Natural killer cell (primary cell): ENCODE measurements around the gene CDH13. TPM values are rescaled to one million over a fixed set of nuclear protein-coding genes. Genes with fewer than 3 reads are reported as not detected.

Experiments used
- ATAC-seq, 3 donors: fragments of 150-1000 bp in 2 of 3; fragments of 200-7000 bp in 1 of 3; cut with Tn5 transposase; 1 replicate in 1 of 3; 2 replicates in 2 of 3; pipeline ENCODE4 v1.10.0; 2021; ENCODE audit warnings: mild to moderate bottlenecking in 2 of 3, moderate library complexity in 2 of 3
- DNase-seq, 2 donors: peaks; one replicate each; pipeline versions ENCODE4 v3.0.0 to v3.0.0-alpha.2; 2013 to 2021; ENCODE audit warnings: mixed read lengths in 1 of 2
- H3K27ac ChIP-seq: one replicate; pipeline ENCODE4 v1.5.1; 2013; ENCODE audit warnings: mild to moderate bottlenecking, low read length
- H3K27me3 ChIP-seq: one replicate; pipeline ENCODE4 v1.6.1; 2013; ENCODE audit warnings: low read length; ENCODE audit not compliant: control insufficient read depth, insufficient read depth
- H3K36me3 ChIP-seq: one replicate; pipeline ENCODE4 v1.6.1; 2013; ENCODE audit warnings: low read length; ENCODE audit not compliant: control insufficient read depth, insufficient read depth
- H3K4me1 ChIP-seq: one replicate; pipeline ENCODE4 v1.6.1; 2013; ENCODE audit warnings: low read length; ENCODE audit not compliant: control insufficient read depth, insufficient read depth
- H3K4me3 ChIP-seq: one replicate; pipeline ENCODE4 v1.5.1; 2013; ENCODE audit warnings: low read length
- H3K9me3 ChIP-seq: one replicate; pipeline ENCODE4 v1.6.1; 2013; ENCODE audit warnings: low read length; ENCODE audit not compliant: control insufficient read depth, insufficient read depth
- H3K27ac Mint-ChIP-seq, 2 donors: one replicate each; pipeline ENCODE4 v1.8.0; 2022; ENCODE audit warnings: mild to moderate bottlenecking in 2 of 2, mixed read lengths in 2 of 2, moderate library complexity in 1 of 2
- H3K27me3 Mint-ChIP-seq, 2 donors: one replicate each; pipeline ENCODE4 v1.8.0; 2022; ENCODE audit warnings: low read depth in 2 of 2, mixed read lengths in 2 of 2
- H3K36me3 Mint-ChIP-seq: one replicate; pipeline ENCODE4 v1.8.0; 2022; ENCODE audit warnings: mixed read lengths
- H3K4me1 Mint-ChIP-seq, 2 donors: one replicate each; pipeline ENCODE4 v1.8.0; 2022; ENCODE audit warnings: mixed read lengths in 2 of 2
- H3K4me3 Mint-ChIP-seq: one replicate; pipeline ENCODE4 v1.8.0; 2022; ENCODE audit warnings: mild to moderate bottlenecking, moderate library complexity, mixed read lengths
- H3K9me3 Mint-ChIP-seq, 2 donors: one replicate each; pipeline ENCODE4 v1.8.0; 2022; ENCODE audit warnings: mixed read lengths in 2 of 2
- WGBS: methylation state at CpG from one replicate; pipeline ENCODE4 v1.1.7; 2013; ENCODE audit warnings: missing lambda C conversion rate; ENCODE audit not compliant: insufficient coverage; 5-methylcytosine and 5-hydroxymethylcytosine counted together
- intact Hi-C: fragments of 100-400 bp; cut with micrococcal nuclease; formaldehyde crosslinking; loops from one replicate; pipeline ENCODE4 v1.14.2; 2022
- total RNA-seq, 4 donors: library from RNA; stranded (reverse); fragments of 120-200 nt in 1 of 4; gene quantifications; one replicate each; pipeline versions ENCODE4 v1.2.3 to v1.2.4, GENCODE V29; 2013 to 2022
- TF ChIP-seq, protein P1 (sequence below): fragments of 200-600 bp; IDR thresholded peaks from one replicate; pipeline ENCODE4 v1.8.0; 2022; ENCODE audit warnings: antibody characterized with exemption

CDH13 gene
- total RNA-seq, 3 donors from 2014 or later (not counting 1 experiment from before 2014, with no cell fraction given) = not detected

DNA sequence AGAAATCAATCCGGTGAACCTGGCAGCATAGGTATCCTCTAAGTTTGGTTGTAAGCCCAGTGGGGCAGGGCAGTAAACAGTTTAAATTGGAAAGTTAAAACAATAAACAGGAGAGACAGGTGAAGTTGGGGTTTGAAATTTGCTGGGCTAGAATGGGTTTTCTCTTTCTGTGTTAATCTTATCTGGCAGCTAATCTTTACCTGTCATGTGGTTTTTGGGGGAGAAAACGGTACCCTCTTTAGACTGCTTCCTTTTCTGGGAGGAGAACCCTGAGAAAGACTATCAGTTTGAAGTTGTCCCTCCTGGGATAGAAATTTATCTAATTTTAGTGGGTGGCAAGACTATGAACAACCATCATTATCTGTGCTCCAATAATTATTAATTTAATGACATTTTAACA is 24.0 kb downstream of the CDH13 start:
- DNase-seq (peak in 1 of 2 donors; percentile 51), ATAC-seq (no peak)
- no peak overlapping the region for H3K4me3 ChIP-seq
- H3K36me3 ChIP-seq = no peaks in the 10 kb centered on the region
- 65% methylated on average over 2 of the region's 2 CpGs for WGBS
- Mint-ChIP-seq H3K27ac (no peak overlapping the region), H3K4me3 (no peak overlapping the region), H3K36me3 (no peaks in the 10 kb centered on the region), H3K27me3 (peaks cover 0 to 10% of the 10 kb centered on the region in 2 donors), H3K4me1 (peaks cover 22 to 27% of the 10 kb centered on the region in 2 donors), H3K9me3 (no peaks in the 10 kb centered on the region)
- TF ChIP-seq, protein P1, sequence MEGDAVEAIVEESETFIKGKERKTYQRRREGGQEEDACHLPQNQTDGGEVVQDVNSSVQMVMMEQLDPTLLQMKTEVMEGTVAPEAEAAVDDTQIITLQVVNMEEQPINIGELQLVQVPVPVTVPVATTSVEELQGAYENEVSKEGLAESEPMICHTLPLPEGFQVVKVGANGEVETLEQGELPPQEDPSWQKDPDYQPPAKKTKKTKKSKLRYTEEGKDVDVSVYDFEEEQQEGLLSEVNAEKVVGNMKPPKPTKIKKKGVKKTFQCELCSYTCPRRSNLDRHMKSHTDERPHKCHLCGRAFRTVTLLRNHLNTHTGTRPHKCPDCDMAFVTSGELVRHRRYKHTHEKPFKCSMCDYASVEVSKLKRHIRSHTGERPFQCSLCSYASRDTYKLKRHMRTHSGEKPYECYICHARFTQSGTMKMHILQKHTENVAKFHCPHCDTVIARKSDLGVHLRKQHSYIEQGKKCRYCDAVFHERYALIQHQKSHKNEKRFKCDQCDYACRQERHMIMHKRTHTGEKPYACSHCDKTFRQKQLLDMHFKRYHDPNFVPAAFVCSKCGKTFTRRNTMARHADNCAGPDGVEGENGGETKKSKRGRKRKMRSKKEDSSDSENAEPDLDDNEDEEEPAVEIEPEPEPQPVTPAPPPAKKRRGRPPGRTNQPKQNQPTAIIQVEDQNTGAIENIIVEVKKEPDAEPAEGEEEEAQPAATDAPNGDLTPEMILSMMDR = no peak
- H3K27ac ChIP-seq = no peak overlapping the region
- H3K9me3 ChIP-seq = no peaks in the 10 kb centered on the region
- intact Hi-C loops = loop anchor here (5.0 kb wide), 1 partner anchor 286 kb away; no protein-coding TSS in a partner anchor
- H3K4me1 ChIP-seq = peaks cover 40% of the 10 kb centered on the region
- no peaks in the 10 kb centered on the region for H3K27me3 ChIP-seq

DNA sequence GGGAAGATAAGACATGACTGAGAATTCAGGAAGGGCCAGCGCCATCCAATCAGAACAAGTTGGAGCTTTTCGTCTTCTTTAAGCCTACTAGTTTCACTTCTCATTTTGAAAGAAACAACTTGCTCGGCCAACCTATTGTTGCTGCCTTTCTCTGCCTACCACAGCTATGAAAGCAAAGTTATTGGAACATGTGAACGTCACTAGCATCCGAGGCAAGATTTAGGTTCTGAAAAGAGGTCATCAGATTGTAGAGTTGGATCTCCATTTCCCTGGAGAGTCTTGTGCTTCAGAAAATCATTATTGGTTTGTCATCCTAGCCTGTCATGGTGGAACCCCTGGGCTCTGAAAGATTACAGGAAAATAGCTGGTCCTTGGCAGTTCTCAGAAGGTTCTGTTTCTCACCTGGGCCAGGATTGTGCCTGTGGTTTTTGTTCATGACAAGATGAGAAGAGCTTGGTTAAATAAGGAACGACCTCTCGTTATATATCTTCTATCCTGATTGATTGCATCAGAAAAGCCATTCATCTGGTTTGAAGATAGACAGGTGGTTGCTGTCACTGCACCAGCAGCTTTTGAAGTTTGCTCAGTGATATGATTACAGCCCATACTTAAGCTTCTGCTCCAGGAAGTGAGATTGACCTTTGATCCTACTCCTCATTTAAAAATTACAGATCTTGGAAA is 25.3 kb downstream of the CDH13 start:
- ATAC-seq (no peak), DNase-seq (peak in 1 of 2 donors; percentile 64)
- H3K9me3 ChIP-seq = no peaks in the 10 kb centered on the region
- Mint-ChIP-seq H3K27me3 (peaks cover 0 to 10% of the 10 kb centered on the region in 2 donors), H3K36me3 (no peaks in the 10 kb centered on the region), H3K4me3 (no peak overlapping the region), H3K27ac (peak overlapping the region in 1 of 2 donors; percentile 32), H3K4me1 (peaks cover 33 to 38% of the 10 kb centered on the region in 2 donors), H3K9me3 (no peaks in the 10 kb centered on the region)
- TF ChIP-seq, protein P1 = no peak
- peaks cover 48% of the 10 kb centered on the region for H3K4me1 ChIP-seq
- no peaks in the 10 kb centered on the region for H3K27me3 ChIP-seq
- intact Hi-C loops = loop anchor here (5.0 kb wide), 1 partner anchor 285 kb away; no protein-coding TSS in a partner anchor
- WGBS = 73% methylated on average over 7 of the region's 7 CpGs
- H3K36me3 ChIP-seq = no peaks in the 10 kb centered on the region
- H3K27ac ChIP-seq = peak overlapping the region; percentile 16
- no peak overlapping the region for H3K4me3 ChIP-seq

DNA sequence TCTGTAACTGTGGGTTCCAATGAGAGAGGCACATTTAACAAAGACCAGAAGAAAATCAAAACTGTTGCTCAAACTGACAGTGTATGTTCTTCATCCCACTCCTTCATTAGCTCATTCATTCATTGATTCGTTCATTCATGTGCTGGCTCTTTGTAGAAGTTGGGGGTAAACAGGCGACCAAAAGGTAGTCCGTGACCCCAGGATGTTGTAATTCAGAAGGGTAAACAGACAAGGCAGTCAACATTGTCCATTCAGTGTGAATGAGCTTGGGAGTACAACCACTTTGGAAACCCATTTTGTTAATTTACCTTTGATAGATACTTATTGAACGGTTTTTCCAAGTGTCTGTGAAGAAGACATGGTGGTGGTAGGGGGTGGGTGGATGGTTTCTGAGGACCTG is 26.1 kb downstream of the CDH13 start:
- Histone ChIP-seq H3K9me3 (no peaks in the 10 kb centered on the region), H3K27ac (no peak overlapping the region), H3K27me3 (no peaks in the 10 kb centered on the region), H3K4me3 (no peak overlapping the region), H3K4me1 (peaks cover 48% of the 10 kb centered on the region), H3K36me3 (no peaks in the 10 kb centered on the region)
- H3K36me3 Mint-ChIP-seq = no peaks in the 10 kb centered on the region
- no peak overlapping the region for H3K4me3 Mint-ChIP-seq
- DNase-seq (no peak), ATAC-seq (no peak)
- 75% methylated on average over 4 of the region's 4 CpGs for WGBS
- TF ChIP-seq, protein P1 = no peak
- intact Hi-C loops = loop anchor here (5.0 kb wide), 1 partner anchor 284 kb away; no protein-coding TSS in a partner anchor
- H3K27me3 Mint-ChIP-seq = peaks cover 0 to 7% of the 10 kb centered on the region in 2 donors
- no peaks in the 10 kb centered on the region for H3K9me3 Mint-ChIP-seq
- H3K27ac Mint-ChIP-seq = peak overlapping the region in 1 of 2 donors; percentile 92
- H3K4me1 Mint-ChIP-seq = peaks cover 33 to 40% of the 10 kb centered on the region in 2 donors
